GM20431 (cell line): Measurements from ENCODE around the gene INSYN2B.

Source experiments
- in situ Hi-C: fragments of 300-500 bp; cut with MseI, MboI; formaldehyde crosslinking; loops from one replicate; pipeline ENCODE4 v1.15.0; 2020; ENCODE audit warnings: low sequenced_read_pairs; ENCODE audit not compliant: unreplicated experiment

Gene INSYN2B

DNA sequence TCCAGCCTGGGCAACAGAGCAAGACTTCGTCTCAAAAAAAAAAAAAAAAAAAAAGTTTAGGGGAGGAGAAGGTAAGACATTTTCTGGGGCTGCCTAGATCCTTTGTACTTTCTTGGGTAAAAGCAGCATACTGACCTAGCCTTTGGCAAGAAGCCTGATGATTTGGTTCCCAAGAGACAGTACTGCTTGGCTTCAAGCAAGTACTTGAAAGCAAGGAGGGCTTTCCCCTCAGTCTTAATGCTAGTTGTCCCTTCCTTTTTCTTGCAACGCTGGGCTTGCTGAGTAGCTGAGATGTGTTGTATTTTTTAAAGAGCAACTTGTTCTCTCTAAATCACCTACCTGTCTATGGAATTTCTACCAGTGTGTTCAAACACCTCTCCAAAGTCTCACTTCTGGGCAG lies 76.2 kb downstream of the INSYN2B start:
- in situ Hi-C loops: no loop called here

DNA sequence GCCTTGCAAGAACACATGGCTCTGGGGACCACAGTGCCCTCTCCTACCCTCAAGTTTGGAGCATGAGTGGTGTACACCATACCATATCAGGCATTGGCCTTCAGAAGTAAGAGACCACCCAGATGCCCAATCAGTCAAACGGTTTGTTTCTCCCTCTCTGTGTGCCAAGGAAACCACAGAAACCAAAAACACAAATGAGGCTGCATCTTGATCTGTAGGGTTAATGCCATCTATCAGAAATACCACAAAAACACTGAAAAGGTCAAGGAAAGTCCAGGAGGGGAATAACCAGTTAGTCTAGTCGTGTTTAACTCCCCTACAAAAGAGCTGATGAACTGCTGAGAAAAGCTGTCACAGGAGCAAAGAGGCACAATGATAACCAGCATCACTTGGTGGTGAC lies 78.4 kb downstream of the INSYN2B start:
- in situ Hi-C loops: no loop called here

DNA sequence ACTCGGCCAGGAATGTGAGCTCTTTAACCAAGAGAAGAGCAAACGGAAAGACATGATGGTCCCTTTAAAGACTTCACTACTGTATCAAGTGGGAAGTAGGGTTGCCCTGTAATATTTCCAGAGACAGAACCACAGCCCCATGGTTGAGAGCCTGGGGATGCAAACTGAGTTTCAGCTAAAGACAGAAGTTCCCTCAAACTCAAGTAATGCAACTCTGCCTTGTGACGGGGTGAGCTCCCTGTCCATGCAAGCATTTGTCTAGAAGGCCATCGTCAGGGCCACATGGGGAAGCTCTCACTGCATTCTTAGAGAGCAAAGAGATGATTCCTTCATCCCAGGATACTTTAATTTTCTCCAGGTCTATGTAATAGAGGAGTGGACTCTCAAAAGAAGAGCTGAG lies 82.8 kb downstream of the INSYN2B start:
- in situ Hi-C loops: no loop called here

DNA sequence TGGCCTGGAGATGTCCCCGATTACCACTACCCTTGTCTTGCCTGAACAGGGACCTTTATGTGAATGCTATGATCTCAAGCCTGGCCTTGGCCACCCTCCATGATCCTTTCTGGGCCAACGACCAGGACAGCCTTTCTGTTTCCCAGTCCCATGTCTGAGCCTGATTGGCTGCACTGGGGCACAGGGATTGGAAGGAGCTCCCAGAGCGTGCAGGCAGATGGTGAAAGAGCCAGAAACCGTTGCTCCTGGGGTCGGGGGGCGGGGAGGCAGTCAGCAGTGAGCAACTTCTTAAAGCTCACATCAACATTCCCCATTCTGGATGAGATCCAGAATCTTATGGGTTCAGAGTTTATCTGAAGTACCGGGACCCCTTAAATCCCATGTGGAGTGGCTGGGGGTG lies 84.4 kb downstream of the INSYN2B start:
- in situ Hi-C loops: no loop called here

DNA sequence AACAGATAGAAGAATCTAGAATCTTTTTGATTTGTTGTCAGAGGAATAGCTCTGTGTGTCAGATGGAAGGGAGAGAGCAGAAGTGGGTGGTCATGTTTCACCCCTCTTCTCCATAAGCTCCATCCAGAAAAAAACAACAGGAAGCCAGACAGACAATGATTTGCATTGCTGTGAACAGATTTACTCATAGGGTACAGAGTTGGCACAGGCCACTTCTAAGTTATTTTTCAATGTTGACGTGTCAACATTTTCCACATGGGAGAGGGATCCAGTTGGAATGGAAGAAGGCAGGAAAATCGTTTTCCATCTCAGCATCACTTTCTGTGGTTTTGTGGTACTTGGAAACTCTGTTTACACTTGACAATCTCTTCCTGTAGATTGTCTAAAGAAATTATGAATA lies 86.7 kb downstream of the INSYN2B start:
- in situ Hi-C loops: no loop called here

DNA sequence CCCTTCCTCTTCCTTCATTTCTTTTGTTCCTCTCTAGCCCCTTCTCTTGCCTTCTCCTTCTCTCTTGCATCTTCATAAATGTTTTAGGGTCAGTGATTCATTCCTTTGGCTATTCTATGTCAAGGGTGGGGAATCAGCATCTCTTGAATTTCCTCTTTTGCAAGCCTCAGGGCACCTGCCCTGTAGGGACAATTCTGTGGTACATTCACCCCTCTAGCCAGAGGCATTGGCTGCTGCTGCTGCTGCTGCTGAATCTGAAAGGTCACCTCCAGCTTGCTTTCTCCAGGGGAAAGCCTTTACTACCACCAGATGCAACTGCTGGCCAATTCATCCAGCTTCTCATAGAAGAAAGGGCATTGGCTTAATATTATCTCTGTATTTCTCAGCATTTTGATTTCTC lies 87.3 kb downstream of the INSYN2B start:
- in situ Hi-C loops: no loop called here

DNA sequence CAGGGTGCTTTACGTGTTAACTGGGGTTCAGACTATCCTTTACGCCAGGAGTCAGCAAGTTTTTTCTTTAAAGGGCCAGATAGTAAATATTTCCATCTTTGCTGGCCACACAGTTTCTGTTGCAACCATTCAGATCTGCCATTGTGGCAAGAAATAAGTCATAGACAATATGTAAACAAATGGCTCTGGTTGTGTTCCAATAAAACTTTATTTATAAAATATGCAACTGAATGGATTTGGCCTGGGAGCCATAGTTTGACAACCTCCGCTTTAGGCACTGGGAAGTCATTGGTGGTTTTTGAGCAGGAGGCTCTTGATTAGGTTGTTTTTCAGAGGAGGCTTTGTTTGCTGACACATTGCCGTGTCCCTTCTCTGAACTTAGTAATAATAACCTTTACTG lies 90.7 kb downstream of the INSYN2B start:
- in situ Hi-C loops: no loop called here

DNA sequence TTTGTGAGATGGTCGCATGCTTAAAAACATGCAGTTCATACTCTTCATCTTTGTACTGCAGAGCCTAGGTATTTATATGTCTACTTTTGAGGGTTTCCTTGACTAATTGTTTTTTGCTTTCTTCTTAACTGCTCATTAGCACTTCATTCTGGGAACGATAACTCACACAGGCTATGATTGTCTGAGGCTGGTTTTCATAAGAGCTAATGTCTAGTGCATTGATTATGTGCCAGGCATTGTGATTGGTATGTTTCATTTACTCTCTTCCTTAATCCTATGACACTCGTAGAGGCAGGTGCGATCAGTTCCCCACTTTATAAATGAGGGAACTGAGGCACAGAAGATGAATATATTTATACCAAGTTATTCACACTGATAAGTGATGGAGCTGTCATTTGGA lies 93.6 kb downstream of the INSYN2B start:
- in situ Hi-C loops: no loop called here

DNA sequence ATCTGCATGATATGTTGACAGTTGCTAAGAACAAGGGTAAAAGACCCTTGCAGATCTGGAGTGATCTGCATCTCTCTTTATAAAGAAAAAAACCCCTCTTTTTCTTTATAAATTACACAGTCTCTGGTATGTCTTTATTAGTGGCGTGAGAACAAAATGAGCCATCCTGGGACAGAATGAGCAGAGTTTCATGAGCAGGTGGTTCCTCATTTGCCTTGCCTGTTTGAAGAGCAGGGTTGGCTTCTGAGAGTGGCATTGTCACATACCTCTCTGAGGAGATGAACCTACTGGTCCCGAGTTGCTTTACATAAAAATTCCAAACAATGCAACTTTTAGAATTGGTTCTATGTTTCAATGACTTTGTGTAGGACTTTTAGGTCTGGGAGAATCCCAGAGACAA lies 94.3 kb downstream of the INSYN2B start:
- in situ Hi-C loops: no loop called here

DNA sequence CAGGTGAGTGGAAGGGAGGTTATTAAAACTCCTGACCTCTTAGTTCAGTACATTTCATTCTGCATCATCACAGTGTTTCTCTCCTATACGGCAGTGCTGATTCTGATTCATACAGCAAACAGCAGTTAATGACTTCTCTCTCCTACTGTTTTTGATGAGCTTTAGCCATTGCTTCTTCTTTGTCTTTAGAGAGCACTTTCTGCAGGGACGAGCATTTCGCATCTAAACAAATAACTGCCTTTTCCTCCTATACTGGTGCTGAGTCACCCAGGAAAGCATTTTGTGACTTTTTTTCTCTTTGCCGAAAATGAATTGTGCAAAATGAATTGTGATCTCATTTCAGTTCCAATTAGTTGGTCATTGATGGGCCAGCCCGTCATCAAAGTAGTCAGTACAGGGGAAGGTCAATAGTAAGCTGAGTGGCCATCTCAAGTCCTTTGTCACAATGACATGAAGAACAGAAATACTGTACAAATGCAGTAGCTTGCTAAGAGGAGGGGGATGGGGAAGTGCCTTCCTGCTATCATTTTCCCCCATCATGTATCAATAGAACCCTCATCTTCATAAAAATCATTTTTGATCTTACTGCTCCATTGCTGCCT lies 98.5 kb downstream of the INSYN2B start:
- in situ Hi-C loops: no loop called here

DNA sequence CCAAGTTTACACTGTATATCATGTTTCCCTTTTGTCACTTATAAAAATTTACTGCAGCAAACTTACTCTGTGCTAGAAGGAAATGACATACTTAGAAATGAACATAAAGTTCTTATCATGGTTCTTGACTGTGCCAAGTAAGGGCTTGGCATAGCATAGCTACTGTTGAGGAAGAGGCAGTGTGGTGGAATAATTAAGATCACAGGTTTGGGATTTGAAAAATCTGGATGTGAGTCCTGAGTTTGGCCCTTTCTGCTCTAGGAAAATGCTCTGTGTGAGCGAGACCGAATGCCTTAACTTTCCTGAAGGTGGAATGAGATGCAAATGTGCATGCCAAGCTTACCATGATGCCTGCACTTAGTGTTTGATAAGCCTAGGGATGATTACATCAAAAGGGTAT lies 99.5 kb downstream of the INSYN2B start:
- in situ Hi-C loops: no loop called here

DNA sequence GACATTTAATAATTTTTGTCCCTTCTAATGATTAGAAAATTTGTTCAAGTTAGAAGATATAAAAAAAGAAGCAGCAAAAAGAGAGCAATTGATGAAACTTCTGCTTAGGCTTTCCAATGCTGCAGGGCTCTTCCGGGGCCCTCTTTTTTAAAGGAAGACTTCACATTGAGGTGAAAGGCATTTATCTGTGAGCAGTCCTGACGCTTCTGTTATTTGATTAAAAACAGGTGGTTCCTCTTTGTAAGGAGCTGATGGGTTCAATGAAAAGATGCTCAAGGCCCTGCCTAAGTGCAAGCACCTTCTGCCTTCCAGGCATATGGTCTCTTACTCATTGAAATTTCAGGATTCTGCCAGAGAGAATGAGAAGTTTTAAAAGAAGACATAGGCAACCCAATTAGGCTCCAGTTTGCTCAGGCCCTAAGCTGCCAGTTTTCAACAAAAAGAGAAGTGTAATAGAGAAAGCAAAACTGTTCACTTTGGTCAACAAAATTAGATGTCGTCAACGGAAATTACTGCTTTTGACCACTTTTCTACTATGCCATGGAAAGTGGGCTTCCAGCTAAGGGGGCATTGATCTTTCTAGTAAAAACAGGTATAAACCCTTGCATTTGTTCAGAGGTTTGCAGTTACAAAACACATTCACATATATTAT lies 100.2 kb downstream of the INSYN2B start:
- in situ Hi-C loops: no loop called here

DNA sequence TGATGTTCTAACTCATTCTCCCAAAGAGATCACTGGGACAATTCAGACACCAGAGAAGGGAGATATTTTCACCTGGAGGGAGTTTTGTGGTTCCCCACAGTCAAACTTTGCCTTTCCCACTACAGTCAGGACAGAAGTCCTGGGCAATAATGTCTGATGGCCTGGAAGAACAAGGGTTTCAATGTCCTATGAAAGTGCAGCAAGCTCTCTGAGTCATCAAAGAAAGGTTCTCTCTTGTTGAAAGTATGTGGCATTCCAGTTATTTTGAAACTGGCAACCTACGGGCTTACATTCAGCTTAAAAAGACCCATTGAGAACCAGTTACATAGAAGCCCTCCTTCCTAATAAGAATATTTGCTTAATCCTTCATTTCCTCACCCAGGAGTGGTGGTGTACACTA lies 103.9 kb downstream of the INSYN2B start:
- in situ Hi-C loops: no loop called here

DNA sequence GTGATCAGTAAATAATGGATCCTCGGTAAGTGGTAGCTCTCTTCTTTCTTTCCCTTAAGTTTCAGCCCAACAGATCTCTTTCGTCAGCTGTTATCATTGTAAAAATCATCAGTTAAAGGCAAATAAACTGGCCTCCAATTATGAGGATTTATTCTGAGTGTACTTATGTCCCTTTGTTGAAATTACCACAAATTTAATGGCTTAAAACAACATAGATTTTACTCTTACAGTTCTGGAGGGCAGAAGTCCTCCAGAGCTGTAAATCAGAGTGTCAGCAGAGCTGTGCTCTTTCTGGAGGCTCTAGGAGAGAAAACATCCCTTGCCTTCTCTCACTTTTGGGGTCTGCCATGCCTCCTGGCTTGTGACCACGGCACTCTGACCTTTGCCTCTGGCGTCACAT lies 104.6 kb downstream of the INSYN2B start:
- in situ Hi-C loops: no loop called here

DNA sequence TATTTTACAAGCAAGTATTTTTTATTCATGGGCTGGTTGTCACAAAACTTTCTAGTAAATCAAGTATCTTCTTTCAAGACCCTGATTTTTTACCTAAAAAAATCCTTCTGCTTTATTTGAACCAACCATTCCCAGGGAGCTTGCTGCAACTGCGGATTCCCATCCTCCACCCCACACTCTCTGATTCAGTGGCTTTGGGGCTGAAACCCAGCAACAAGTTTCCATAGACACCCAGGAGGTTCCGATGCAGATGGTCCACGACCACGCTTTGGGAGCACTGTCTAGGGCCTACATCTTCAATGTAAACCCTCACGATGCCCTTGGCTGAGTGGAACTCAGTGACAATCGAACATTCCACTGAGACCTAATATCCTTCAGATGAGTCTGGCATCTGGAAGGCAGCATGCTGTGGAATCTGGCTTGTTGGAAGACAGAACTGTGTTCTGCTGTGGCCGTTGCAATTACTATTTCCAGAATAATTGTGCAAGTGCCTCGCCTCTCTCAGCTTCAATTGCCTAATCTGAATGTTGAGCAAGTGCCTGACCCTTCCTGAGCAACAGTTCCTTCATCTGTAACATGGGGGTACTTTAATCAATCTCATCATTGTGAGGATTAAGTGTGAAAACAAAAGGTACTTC lies 105.1 kb downstream of the INSYN2B start:
- in situ Hi-C loops: no loop called here

DNA sequence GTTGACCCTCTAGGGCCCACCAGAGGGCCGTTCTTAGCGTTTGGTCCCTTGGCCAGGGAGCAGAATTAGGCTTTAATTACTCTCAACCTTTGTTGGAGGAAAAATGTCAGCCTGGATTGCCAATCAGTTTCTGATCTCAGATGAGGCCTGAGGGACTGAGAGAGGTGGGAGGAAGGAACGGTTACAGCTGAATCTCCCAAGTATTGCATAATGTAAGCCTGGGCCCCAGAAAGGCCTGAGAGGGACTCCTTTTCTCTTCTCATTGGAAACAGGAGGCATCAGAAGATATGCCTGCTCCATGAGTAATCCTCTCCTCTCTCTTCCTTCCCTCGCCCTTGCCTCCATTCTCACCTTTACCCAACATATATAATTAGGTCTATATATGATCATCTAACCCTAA lies 105.7 kb downstream of the INSYN2B start:
- in situ Hi-C loops: no loop called here

DNA sequence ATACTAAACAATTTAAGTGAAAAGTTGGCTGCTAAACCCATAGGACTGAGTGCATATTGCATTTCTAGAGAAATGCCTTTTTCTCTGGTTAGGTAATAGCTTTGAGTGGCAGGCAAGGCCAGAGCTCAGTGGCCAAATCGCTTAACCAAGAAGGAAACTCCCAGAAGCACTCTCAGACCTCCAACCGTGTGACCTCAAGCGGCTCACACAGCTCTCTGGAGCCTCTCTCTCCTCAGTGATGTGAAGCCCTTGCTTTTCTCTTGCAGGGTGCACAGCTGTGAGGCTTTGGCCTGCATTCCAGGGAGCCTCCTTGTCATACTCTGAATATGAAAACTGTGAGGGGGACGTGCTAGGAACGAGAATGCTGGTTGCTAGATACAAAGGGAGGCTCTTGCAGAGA lies 106.7 kb downstream of the INSYN2B start:
- in situ Hi-C loops: no loop called here

DNA sequence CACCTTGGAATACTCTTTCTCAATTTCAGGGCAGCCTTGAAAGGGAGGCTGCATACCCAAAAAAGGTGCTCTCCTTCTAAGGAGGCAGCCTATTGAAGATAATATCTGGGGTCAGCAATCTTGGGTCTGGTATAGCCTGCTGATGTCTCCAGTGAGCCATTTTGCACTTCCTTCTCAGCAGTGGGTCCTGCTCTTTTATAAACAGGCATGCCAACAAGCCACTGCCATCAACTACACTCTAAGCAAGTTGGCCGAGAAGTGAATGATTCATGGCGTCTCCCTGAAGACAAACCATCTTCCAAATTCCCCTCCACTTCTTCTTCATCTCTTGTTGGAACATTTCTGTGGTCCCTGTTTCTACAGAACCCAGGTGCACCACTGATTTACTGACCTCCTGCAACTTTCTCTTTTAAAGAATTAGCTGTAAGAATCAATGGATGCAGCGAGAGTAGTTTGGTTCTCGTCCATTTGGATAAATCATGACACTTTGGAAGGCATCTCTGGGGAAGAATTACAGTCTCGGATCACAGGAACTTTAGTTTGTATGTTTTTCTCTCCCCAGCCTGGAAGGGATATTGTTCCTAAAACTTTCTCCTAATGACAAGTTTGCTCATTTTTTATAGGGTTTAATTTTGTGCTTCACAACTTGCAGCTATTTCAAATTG lies 108.3 kb downstream of the INSYN2B start:
- in situ Hi-C loops: no loop called here

DNA sequence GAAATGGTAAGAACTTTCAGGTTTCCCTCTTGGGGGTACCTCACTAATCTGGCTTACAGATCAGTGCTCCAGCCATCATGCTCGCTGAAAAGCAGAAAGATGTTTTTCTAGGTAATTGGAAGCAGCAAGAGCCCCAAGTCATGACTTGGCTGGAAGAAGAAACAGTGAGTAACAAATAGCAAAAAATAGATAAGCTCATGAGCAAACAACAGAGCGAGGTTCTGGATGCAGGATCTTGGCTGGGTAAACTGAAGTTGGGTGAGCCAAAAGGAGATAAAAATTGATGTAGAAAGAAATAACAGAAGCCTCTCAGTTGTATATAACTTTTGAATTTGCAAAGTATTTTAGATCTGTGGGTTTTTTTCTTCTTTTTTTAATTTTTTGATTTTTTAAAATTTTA lies 110.1 kb downstream of the INSYN2B start:
- in situ Hi-C loops: no loop called here

DNA sequence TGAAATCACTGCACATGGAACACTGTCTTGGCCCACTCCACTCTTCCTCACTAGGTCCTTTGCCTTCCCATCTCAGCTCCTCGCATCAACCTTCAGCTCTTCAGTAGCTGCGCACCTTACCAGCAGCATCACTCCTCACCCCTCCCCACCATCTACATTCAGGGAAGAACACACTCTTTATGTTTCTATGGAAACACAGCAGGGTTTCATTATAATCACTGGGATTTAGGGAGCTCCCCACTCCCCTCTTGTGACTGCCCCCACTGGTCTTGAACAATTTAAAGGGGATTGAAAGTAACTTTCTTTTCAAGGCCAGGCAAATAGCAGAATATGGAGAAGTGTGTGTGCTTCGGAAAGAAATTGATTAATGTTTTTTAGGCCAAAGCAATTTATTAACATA lies 111.2 kb downstream of the INSYN2B start:
- in situ Hi-C loops: no loop called here

DNA sequence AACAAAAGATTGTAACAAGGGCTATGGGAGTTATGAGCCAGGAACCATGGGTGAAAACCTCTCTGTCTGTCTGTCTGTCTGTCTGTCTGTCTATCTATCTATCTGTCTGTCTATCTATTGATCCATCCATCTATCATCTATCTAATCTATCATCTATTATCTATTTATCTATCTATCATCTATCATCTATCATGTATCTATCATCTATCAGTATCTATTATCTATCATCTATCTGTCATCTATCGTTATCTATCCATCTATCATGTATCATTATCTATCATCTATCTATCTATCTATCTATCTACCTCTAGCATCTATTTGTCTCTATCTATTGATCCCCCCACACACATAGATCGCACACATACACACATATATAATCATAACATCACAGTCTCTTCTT lies 112.9 kb downstream of the INSYN2B start:
- in situ Hi-C loops: no loop called here
